ENCODE results near the gene NCBP2.
A peak's percentile ranks its signal among the peaks of the same experiment; 100 is the strongest.

The NCBP2 gene

GRCh38 chr3:196916995-196917394 lies 25.3 kb downstream of the NCBP2 start:
- H3K4me1 ChIP-seq (ENCODE audit: control insufficient read depth, insufficient read depth, low read depth, low read length) = no peaks in the 10 kb centered on the region
- no peaks in the 10 kb centered on the region for H3K27me3 ChIP-seq (ENCODE audit: control insufficient read depth in 1 of 2, insufficient read depth in 1 of 2, low read length in 2 of 2)
- H4K8ac ChIP-seq (ENCODE audit: low read length) = no peak overlapping the region
- 98% methylated on average over 3 of the region's 3 CpGs for WGBS
- H3K9me3 ChIP-seq (ENCODE audit: control insufficient read depth, low read length) = no peaks in the 10 kb centered on the region
- H3K4ac ChIP-seq (ENCODE audit: low read depth in 1 of 2, low read length in 2 of 2) = no peak overlapping the region
- no peak for DNase-seq
- no peak overlapping the region for H2BK5ac ChIP-seq (ENCODE audit: low read depth, low read length, poor library complexity, severe bottlenecking)
- H4K91ac ChIP-seq (ENCODE audit: low read length) = no peak overlapping the region
- no peak overlapping the region for H3K9ac ChIP-seq (ENCODE audit: low read length)
- no peak overlapping the region for H3K23ac ChIP-seq (ENCODE audit: low read length in 2 of 2)
- H3K4me3 ChIP-seq (ENCODE audit: insufficient read depth in 1 of 2, low read depth in 1 of 2, low read length in 2 of 2) = no peak overlapping the region
- H3K4me2 ChIP-seq (ENCODE audit: low read length, poor library complexity, severe bottlenecking) = no peak overlapping the region
- H3K18ac ChIP-seq (ENCODE audit: low read depth in 1 of 2, low read length in 2 of 2) = no peak overlapping the region
- H2BK120ac ChIP-seq (ENCODE audit: low read depth, low read length) = no peak overlapping the region
- no peak overlapping the region for H3K27ac ChIP-seq (ENCODE audit: low read length, poor library complexity, severe bottlenecking)
- H2BK15ac ChIP-seq (ENCODE audit: low read depth, poor library complexity, severe bottlenecking) = no peak overlapping the region
- peaks cover 15 to 39% of the 10 kb centered on the region in 2 experiments for H3K36me3 ChIP-seq (ENCODE audit: control insufficient read depth in 1 of 2, insufficient read depth in 2 of 2, low read depth in 1 of 2, low read length in 2 of 2)
- no peak overlapping the region for H3K14ac ChIP-seq (ENCODE audit: low read length in 2 of 2)
- H3K79me1 ChIP-seq (replicated peaks; ENCODE audit: low read length, poor library complexity, severe bottlenecking) = peaks cover 2% of the 10 kb centered on the region
- H2BK12ac ChIP-seq (ENCODE audit: low read length in 2 of 2) = no peak overlapping the region
- no peak overlapping the region for H2AFZ ChIP-seq (ENCODE audit: low read depth, low read length)
- H2AK5ac ChIP-seq (ENCODE audit: low read length, severe bottlenecking) = no peak overlapping the region

- no peak overlapping the region for H4K91ac ChIP-seq (ENCODE audit: low read length)
- H3K27me3 ChIP-seq (ENCODE audit: control insufficient read depth in 1 of 2, insufficient read depth in 1 of 2, low read length in 2 of 2) = no peaks in the 10 kb centered on the region
- no peaks in the 10 kb centered on the region for H3K9me3 ChIP-seq (ENCODE audit: control insufficient read depth, low read length)
- no peak overlapping the region for H3K4ac ChIP-seq (ENCODE audit: low read depth in 1 of 2, low read length in 2 of 2)
- no peak overlapping the region for H2AK5ac ChIP-seq (ENCODE audit: low read length, severe bottlenecking)
- no peak overlapping the region for H3K9ac ChIP-seq (ENCODE audit: low read length)
- no peak overlapping the region for H3K23ac ChIP-seq (ENCODE audit: low read length in 2 of 2)
- no peak for DNase-seq
- 83% methylated on average over 1 of the region's 1 CpG for WGBS
- H3K18ac ChIP-seq (ENCODE audit: low read depth in 1 of 2, low read length in 2 of 2) = no peak overlapping the region
- no peak overlapping the region for H2BK15ac ChIP-seq (ENCODE audit: low read depth, poor library complexity, severe bottlenecking)
- H2BK120ac ChIP-seq (ENCODE audit: low read depth, low read length) = no peak overlapping the region
- H3K14ac ChIP-seq (ENCODE audit: low read length in 2 of 2) = no peak overlapping the region
- no peak overlapping the region for H3K4me2 ChIP-seq (ENCODE audit: low read length, poor library complexity, severe bottlenecking)
- H3K36me3 ChIP-seq (ENCODE audit: control insufficient read depth in 1 of 2, insufficient read depth in 2 of 2, low read depth in 1 of 2, low read length in 2 of 2) = peaks cover 15 to 34% of the 10 kb centered on the region in 2 experiments
- no peak overlapping the region for H2BK12ac ChIP-seq (ENCODE audit: low read length in 2 of 2)
- H3K4me1 ChIP-seq (ENCODE audit: control insufficient read depth, insufficient read depth, low read depth, low read length) = no peaks in the 10 kb centered on the region
- no peak overlapping the region for H2AFZ ChIP-seq (ENCODE audit: low read depth, low read length)
- no peak overlapping the region for H3K4me3 ChIP-seq (ENCODE audit: insufficient read depth in 1 of 2, low read depth in 1 of 2, low read length in 2 of 2)
- no peak overlapping the region for H4K8ac ChIP-seq (ENCODE audit: low read length)
- H3K79me1 ChIP-seq (replicated peaks; ENCODE audit: low read length, poor library complexity, severe bottlenecking) = peaks cover 2% of the 10 kb centered on the region
- H3K27ac ChIP-seq (ENCODE audit: low read length, poor library complexity, severe bottlenecking) = no peak overlapping the region
- H2BK5ac ChIP-seq (ENCODE audit: low read depth, low read length, poor library complexity, severe bottlenecking) = no peak overlapping the region
These were observed 26.1 kb downstream of the NCBP2 start for GRCh38 chr3:196916221-196916620.

GRCh38 chr3:196915375-196915774 lies 27.0 kb downstream of the NCBP2 start:
- H2AK5ac ChIP-seq (ENCODE audit: low read length, severe bottlenecking) = no peak overlapping the region
- H3K4ac ChIP-seq (ENCODE audit: low read depth in 1 of 2, low read length in 2 of 2) = no peak overlapping the region
- H3K18ac ChIP-seq (ENCODE audit: low read depth in 1 of 2, low read length in 2 of 2) = no peak overlapping the region
- no peaks in the 10 kb centered on the region for H3K4me1 ChIP-seq (ENCODE audit: control insufficient read depth, insufficient read depth, low read depth, low read length)
- H3K9me3 ChIP-seq (ENCODE audit: control insufficient read depth, low read length) = no peaks in the 10 kb centered on the region
- no peak overlapping the region for H3K4me3 ChIP-seq (ENCODE audit: insufficient read depth in 1 of 2, low read depth in 1 of 2, low read length in 2 of 2)
- H2BK15ac ChIP-seq (ENCODE audit: low read depth, poor library complexity, severe bottlenecking) = no peak overlapping the region
- H3K27ac ChIP-seq (ENCODE audit: low read length, poor library complexity, severe bottlenecking) = no peak overlapping the region
- no peak overlapping the region for H3K4me2 ChIP-seq (ENCODE audit: low read length, poor library complexity, severe bottlenecking)
- H3K14ac ChIP-seq (ENCODE audit: low read length in 2 of 2) = no peak overlapping the region
- H4K91ac ChIP-seq (ENCODE audit: low read length) = peak overlapping the region; percentile 46
- no peak overlapping the region for H3K9ac ChIP-seq (ENCODE audit: low read length)
- H3K23ac ChIP-seq (ENCODE audit: low read length in 2 of 2) = no peak overlapping the region
- H3K79me1 ChIP-seq (replicated peaks; ENCODE audit: low read length, poor library complexity, severe bottlenecking) = peaks cover 2% of the 10 kb centered on the region
- no peaks in the 10 kb centered on the region for H3K27me3 ChIP-seq (ENCODE audit: control insufficient read depth in 1 of 2, insufficient read depth in 1 of 2, low read length in 2 of 2)
- H2BK5ac ChIP-seq (ENCODE audit: low read depth, low read length, poor library complexity, severe bottlenecking) = no peak overlapping the region
- peaks cover 15 to 31% of the 10 kb centered on the region in 2 experiments for H3K36me3 ChIP-seq (ENCODE audit: control insufficient read depth in 1 of 2, insufficient read depth in 2 of 2, low read depth in 1 of 2, low read length in 2 of 2)
- H2AFZ ChIP-seq (ENCODE audit: low read depth, low read length) = no peak overlapping the region
- no peak overlapping the region for H2BK12ac ChIP-seq (ENCODE audit: low read length in 2 of 2)
- 100% methylated on average over 2 of the region's 3 CpGs for WGBS
- H2BK120ac ChIP-seq (ENCODE audit: low read depth, low read length) = no peak overlapping the region
- DNase-seq = no peak
- H4K8ac ChIP-seq (ENCODE audit: low read length) = no peak overlapping the region

- WGBS = 98% methylated on average over 4 of the region's 4 CpGs
These were observed 27.5 kb downstream of the NCBP2 start for GRCh38 chr3:196914866-196915265.

More at GRCh38 chr3:196914866-196915265, 27.5 kb downstream of the NCBP2 start:
- Histone ChIP-seq H3K4me2 (ENCODE audit: low read length, poor library complexity, severe bottlenecking) (no peak overlapping the region), H4K91ac (ENCODE audit: low read length) (no peak overlapping the region), H2AK5ac (ENCODE audit: low read length, severe bottlenecking) (no peak overlapping the region), H2BK15ac (ENCODE audit: low read depth, poor library complexity, severe bottlenecking) (no peak overlapping the region), H3K9me3 (ENCODE audit: control insufficient read depth, low read length) (no peaks in the 10 kb centered on the region), H3K14ac (ENCODE audit: low read length in 2 of 2) (no peak overlapping the region), H3K79me1 (replicated peaks; ENCODE audit: low read length, poor library complexity, severe bottlenecking) (peaks cover 2% of the 10 kb centered on the region), H3K27ac (ENCODE audit: low read length, poor library complexity, severe bottlenecking) (no peak overlapping the region), H3K4me1 (ENCODE audit: control insufficient read depth, insufficient read depth, low read depth, low read length) (no peaks in the 10 kb centered on the region), H3K18ac (ENCODE audit: low read depth in 1 of 2, low read length in 2 of 2) (no peak overlapping the region), H4K8ac (ENCODE audit: low read length) (no peak overlapping the region), H3K36me3 (ENCODE audit: control insufficient read depth in 1 of 2, insufficient read depth in 2 of 2, low read depth in 1 of 2, low read length in 2 of 2) (peaks cover 15 to 31% of the 10 kb centered on the region in 2 experiments), H2BK5ac (ENCODE audit: low read depth, low read length, poor library complexity, severe bottlenecking) (no peak overlapping the region), H3K9ac (ENCODE audit: low read length) (no peak overlapping the region), H2BK12ac (ENCODE audit: low read length in 2 of 2) (no peak overlapping the region), H3K27me3 (ENCODE audit: control insufficient read depth in 1 of 2, insufficient read depth in 1 of 2, low read length in 2 of 2) (no peaks in the 10 kb centered on the region), H3K4ac (ENCODE audit: low read depth in 1 of 2, low read length in 2 of 2) (no peak overlapping the region), H3K4me3 (ENCODE audit: insufficient read depth in 1 of 2, low read depth in 1 of 2, low read length in 2 of 2) (no peak overlapping the region), H2BK120ac (ENCODE audit: low read depth, low read length) (no peak overlapping the region), H3K23ac (ENCODE audit: low read length in 2 of 2) (no peak overlapping the region), H2AFZ (ENCODE audit: low read depth, low read length) (no peak overlapping the region)
- DNase-seq = no peak

Measured in mesenchymal stem cell (in vitro differentiated cells and primary cell).